ENCODE results near the gene ADGRG1.
"Not testable (repeated sequence)": the region's sequence is repeated elsewhere in the genome, so short reads cannot be mapped to it uniquely, and the experiment has no call there.

Gene ADGRG1

GRCh38 chr16:57668630-57669475 lies 40.4 kb downstream of the ADGRG1 start:
- Histone ChIP-seq H3K4me1 (no peaks in the 10 kb centered on the region), H3K27me3 (no peaks in the 10 kb centered on the region), H3K36me3 (no peaks in the 10 kb centered on the region), H3K4me3 (ENCODE audit: low read depth, low read length) (no peak overlapping the region), H3K9me3 (no peaks in the 10 kb centered on the region)
- DNase-seq, result no peak
- no peak for TF ChIP-seq CTCF (IDR thresholded peaks at IDR 0.05; ENCODE audit: low read depth, low read length)

- Histone ChIP-seq H3K9me3 (no peaks in the 10 kb centered on the region), H3K36me3 (no peaks in the 10 kb centered on the region), H3K4me1 (no peaks in the 10 kb centered on the region), H3K27me3 (no peaks in the 10 kb centered on the region), H3K4me3 (ENCODE audit: low read depth, low read length) (no peak overlapping the region)
- no peak for TF ChIP-seq CTCF (IDR thresholded peaks at IDR 0.05; ENCODE audit: low read depth, low read length)
- no peak for DNase-seq
These were observed 41.2 kb downstream of the ADGRG1 start for GRCh38 chr16:57669476-57670162.

- Histone ChIP-seq H3K9me3 (no peaks in the 10 kb centered on the region), H3K36me3 (no peaks in the 10 kb centered on the region), H3K4me3 (ENCODE audit: low read depth, low read length) (no peak overlapping the region), H3K27me3 (no peaks in the 10 kb centered on the region), H3K4me1 (no peaks in the 10 kb centered on the region)
- no peak for TF ChIP-seq CTCF (IDR thresholded peaks at IDR 0.05; ENCODE audit: low read depth, low read length)
- DNase-seq, result no peak
These were observed 41.8 kb downstream of the ADGRG1 start for GRCh38 chr16:57670196-57670595.

- H3K4me1 ChIP-seq; H3K36me3 ChIP-seq; H3K27me3 ChIP-seq; DNase-seq; H3K9me3 ChIP-seq; H3K4me3 ChIP-seq (ENCODE audit: low read depth, low read length): not testable (repeated sequence)
These were observed 43.0 kb downstream of the ADGRG1 start for GRCh38 chr16:57671451-57671850.

- Histone ChIP-seq H3K4me1 (no peaks in the 10 kb centered on the region; the same call in 1 of the 2 replicates), H3K9me3 (no peaks in the 10 kb centered on the region), H3K4me3 (ENCODE audit: low read depth, low read length) (no peak overlapping the region), H3K27me3 (no peaks in the 10 kb centered on the region), H3K36me3 (no peaks in the 10 kb centered on the region)
- DNase-seq, result no peak
- TF ChIP-seq CTCF (IDR thresholded peaks at IDR 0.05; ENCODE audit: low read depth, low read length), result no peak
These were observed 44.0 kb downstream of the ADGRG1 start for GRCh38 chr16:57672416-57672815.

GRCh38 chr16:57672824-57673223 lies 44.4 kb downstream of the ADGRG1 start:
- Histone ChIP-seq H3K36me3 (no peaks in the 10 kb centered on the region), H3K4me1 (no peaks in the 10 kb centered on the region; the same call in 1 of the 2 replicates), H3K9me3 (no peaks in the 10 kb centered on the region), H3K27me3 (no peaks in the 10 kb centered on the region), H3K4me3 (ENCODE audit: low read depth, low read length) (no peak overlapping the region)
- DNase-seq, result no peak
- no peak for TF ChIP-seq CTCF (IDR thresholded peaks at IDR 0.05; ENCODE audit: low read depth, low read length)
